NCI-H128 (cell line): ENCODE measurements around the gene DNAH12.
"Not testable (repeated sequence)": the region's sequence is repeated elsewhere in the genome, so short reads cannot be mapped to it uniquely, and the experiment has no call there.

Source experiments
- DNase-seq: peaks from one replicate; lab custom pipeline; 2025; ENCODE audit not compliant: unreplicated experiment; lab: John Stamatoyannopoulos, UW

Gene DNAH12

DNA sequence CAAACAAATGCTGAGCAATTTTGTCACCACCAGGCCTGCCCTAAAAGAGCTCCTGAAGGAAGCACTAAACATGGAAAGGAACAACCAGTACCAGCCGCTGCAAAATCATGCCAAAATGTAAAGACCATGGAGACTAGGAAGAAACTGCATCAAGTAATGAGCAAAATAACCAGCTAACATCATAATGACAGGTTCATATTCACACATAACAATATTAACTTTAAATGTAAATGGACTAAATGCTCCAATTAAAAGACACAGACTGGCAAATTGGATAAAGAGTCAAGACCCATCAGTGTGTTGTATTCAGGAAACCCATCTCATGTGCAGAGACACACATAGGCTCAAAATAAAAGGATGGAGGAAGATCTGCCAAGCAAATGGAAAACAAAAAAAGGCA lies 217.6 kb downstream of the DNAH12 start:
- DNase-seq = not testable (repeated sequence)

DNA sequence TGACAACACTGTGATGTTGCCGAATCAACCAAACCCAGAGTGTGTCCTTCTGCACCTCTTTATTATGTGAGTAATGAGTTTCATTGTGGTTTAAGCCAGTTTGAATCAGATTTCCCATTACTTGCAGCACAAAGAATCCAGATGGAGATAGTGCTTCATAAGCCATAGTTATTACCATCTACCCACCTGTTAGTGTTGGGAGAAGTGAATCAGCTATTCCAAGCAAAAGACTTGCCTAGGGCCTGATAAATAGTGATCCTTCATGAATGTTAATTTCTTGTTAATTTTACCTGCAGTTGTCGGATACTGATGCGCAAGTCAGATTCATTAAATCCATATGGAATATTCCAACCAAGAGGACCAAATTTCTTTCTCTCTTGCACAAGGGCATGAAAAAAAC lies 229.9 kb downstream of the DNAH12 start:
- no peak for DNase-seq

DNA sequence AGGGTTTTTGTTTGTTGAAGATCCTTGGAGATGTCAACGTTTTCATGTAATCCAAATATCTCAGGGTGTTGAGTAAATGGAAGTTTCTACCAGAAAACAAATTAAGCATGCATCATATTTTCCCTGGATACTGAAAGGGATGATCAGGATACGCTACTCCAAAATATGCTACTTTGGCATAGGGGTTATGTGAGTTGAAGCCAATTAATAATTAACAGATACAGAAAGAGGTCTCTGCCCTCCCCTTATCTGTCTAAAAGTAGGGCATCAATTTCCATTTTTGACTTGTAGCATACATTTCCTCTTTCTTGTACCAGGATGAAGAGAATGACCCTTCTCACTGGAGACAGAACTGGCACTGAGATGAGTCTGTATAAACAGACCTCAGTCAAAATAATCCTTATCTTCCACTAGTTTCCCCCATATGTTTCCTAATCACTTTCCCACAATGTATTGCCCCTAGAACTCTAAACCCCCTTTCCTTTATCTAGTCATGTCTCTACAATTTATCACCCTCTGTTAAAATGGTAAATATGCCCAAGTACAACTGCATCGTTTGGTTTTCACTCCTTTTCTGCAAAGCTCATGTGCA lies 234.3 kb downstream of the DNAH12 start:
- DNase-seq = no peak

DNA sequence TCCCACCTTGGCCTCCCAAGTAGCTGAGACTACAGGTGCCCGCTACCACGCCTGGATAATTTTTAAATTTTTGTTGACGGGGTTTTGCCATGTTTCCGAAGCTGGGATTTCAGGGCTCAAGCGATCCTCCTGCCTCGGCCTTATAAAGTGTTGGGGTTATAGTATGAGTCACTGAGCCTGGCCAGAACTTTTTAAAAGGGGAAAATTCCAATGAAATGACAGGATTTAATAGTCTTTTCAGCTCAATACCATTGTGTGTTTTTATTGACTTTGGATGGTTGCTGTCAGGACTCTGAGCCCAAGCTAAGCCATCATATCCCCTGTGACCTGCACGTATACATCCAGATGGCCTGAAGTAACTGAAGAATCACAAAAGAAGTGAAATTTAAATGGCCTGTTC lies 240.6 kb downstream of the DNAH12 start:
- DNase-seq = not testable (repeated sequence)

DNA sequence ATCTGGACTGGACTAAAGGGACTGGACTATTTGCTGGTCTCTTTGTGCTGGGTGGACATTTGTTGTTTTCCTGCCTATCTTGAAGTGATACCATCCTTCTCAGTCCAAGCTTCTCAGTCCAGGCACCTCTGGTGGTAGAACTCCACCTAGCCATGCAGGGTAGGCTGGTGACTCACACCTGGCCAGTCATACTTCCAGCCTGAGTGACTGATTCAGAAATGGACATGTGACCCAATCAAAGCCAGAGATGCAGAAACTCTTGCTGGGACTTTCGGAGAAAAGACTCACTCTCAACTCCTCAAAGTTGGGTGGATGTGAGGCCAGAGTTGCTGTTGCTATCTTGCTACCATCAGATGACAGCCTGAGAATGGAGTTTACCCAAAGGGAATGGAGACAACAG lies 246.1 kb downstream of the DNAH12 start:
- DNase-seq = no peak

DNA sequence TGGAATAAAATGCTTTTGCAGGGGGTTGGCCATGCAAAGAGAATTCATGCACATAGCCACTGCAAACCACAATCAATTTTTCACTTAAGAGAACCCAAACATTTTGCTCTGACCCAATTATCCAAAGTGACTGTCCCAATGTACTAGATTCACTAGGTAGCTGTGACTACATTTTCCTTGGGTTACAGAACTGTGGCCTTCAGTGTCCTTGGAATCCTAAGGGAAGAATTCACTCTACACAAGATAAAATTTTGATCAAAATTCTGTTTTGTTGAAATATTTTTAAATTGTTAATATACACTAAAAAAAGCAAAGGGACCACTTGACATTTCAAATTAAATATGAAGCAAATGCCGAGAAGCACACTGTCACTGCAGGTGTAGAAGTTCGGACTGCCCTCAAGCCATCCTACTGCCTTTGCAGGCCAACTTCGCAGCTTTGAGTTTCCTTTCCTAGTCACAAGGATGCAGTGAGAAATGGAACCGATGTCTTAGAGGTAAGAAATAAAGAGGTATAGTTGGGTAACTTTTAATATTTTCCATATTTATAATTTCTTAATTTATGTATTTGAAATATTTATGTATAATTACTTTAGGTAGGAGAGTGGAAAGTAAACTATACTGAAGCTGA lies 251.1 kb downstream of the DNAH12 start:
- no peak for DNase-seq

DNA sequence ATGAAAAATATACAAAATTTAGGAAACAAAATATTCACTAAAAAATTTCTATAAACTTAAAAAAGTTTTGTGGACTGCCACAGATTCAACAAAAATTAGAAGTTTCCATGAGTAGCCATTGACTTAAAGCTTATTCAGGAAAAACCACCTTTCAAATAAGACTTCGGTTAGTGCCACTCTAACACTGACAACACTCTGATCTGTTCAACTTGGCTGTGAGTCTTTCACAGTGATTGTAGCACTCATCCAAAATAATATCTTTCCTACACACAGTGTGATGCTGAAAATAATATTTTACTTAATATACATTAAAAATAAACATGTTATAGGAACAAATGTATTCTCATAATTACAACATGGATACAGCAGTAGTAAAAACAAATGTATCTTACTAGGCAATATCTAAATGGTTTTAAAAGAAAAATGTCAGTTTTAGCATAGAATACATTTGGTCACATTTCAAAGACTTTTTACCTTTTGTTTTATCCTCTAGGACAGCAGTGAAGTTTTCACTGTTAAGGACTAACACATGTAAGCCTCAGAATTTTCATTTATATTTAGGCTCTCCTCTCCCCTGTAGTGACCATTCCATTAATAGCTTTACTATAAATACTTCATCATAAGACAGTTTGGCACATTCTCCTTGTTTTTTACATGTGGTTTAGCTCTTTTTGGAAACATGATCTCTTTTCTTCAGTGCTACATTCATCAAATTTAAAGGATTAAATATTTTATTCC lies 251.8 kb downstream of the DNAH12 start, which contains the start of gene ASB14:
ASB14 (minus strand) TSS at position 527 of the 738 bp plus-strand sequence. CDS start 652 bp downstream, outside the sequence.
- DNase-seq = no peak

DNA sequence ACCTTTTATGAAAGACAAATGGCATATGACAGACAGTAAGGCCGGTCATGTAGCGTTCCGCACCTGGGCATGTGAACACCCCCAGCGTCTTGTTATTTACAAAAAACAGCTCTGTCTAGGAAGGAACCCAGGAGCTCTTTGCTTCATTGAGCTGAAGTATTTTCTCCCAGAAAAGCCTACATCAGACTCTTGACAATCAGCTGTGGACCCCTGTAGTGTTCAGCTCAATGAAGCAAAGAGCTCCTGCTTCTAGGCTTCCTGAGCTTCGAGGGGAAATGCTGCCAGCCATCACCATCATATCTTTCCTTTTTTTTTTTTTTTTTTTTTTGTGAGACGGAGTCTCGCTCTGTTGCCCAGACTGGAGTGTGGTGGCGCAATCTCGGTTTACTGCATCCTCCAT lies 255.7 kb downstream of the DNAH12 start:
- no peak for DNase-seq

DNA sequence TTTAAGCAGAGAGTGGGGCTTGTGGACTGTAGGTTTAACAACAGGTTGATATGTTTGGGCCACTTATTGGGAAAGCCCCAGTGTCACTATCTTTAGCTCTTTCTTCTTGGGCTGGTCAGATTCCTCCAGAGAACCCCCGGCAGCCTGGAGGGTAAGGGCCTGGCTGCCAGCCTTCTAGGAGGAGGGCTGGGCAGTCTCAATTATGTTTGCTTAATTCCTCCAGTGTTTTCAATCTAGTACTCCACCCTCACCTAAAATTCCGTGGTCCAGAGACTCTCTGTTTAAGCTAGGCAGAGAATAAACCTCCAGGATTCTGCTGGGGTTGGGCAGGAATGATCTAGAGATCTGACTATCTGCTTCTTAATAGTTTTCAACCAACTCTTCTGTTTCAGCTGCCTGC lies 256.9 kb downstream of the DNAH12 start:
- DNase-seq = no peak

DNA sequence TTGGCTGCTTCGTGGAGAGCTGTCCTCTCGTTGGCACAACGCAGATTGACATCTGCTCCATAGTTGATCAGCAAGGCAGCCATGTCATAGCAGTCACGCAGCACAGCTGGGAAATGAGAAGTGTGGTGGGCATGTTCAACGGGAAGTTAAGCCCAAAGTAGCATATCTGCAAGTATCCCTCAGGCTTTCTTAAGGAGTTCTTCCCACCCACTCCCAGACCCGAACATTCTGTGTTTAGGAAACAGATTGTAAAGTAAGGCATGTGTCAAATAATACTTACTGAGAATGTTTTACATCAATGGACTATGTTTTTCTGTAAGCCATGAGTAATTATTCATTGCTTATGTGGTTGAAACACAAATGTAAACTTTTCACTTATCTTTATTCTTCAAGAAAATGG lies 260.8 kb downstream of the DNAH12 start:
- no peak for DNase-seq

DNA sequence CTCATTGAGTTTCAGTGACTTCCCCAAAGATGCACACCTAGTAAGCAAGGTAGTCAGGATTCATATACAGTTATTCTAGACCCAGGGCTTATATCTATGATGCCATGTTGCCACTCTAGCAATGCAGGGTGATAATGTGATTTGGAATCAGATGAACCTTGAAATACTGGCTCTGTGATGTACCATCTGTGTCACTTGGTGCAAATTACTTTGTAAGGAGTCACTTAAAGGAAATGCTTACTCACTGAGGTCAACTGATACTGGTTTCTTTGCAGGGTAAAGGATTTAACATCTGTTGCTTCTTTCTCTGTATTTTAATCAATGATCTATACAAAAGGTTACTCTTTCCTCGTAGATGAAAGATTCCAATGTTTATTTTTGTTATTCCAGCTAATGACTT lies 262.4 kb downstream of the DNAH12 start:
- no peak for DNase-seq

DNA sequence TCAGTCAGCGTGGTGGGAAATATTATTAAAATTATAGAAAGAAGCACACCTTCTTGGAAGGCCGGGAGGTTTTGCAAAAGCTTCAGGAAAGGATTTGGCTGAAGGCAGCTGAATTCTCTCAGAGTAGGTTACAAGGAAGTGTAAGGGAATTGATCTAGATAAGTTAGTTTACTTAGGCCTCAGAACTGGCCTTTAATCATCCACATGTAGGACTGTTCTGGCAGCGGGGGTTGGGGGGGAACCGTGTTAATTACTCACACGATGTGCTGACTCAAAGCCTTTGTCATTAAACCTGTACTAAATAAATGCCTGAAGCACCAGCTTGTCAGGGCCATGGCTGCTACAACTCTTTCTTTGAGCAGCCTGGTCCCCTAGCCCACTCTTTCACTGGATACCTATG lies 264.5 kb downstream of the DNAH12 start:
- DNase-seq = no peak

DNA sequence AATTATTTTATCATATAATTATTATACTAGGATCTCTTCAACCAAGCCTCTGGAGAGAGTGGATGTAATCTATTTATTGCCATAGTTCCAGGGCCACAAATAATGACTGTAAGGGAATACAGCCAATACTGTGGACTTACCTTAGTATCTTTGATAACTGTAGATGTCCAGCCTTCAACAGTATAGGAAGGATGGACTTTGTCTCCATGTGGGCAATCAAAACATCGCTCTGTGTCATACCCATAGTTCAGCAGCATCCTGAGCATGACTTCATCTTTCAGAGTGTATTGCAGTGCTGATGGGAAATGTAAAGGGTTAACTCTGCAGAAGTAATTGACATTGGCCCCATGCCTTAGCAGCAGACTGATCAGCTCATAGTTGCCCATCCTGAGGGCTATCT lies 265.9 kb downstream of the DNAH12 start:
- DNase-seq = no peak

DNA sequence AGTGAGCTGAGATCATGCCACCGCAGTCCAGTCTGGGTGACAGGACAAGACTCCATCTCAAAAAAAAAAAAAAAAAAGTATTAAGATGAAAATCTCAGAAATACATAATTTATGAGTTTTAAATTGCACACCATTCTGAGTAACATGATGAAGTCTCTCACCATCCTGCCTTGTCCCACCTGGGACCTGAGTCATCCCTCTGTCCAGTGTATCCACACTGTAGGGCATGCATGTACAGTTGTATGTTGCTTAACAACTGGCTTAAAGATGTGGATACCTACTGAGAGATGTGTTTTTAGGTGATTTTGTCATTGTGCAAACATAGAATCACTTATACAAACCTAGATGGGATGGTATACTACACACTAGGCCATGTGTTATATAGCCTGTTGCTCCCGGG lies 268.8 kb downstream of the DNAH12 start:
- no peak for DNase-seq

DNA sequence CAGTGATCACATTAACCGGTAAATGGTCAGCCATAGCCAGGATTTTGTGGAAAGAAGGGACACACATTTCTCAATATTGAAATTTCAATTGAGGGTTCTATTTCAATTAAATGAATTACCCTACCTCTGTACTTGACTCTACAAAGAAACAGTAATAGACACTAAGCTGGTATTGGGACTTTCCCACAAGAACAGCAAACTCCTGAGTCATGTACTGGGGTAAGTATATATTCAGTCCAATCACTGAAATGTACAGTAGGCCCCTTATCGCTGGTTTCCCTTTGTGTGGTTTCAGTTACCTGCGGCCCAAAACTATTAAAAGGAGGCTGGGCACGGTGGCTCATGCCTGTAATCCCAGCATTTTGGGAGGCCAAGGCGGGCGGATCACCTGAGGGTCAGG lies 269.3 kb downstream of the DNAH12 start:
- no peak for DNase-seq

DNA sequence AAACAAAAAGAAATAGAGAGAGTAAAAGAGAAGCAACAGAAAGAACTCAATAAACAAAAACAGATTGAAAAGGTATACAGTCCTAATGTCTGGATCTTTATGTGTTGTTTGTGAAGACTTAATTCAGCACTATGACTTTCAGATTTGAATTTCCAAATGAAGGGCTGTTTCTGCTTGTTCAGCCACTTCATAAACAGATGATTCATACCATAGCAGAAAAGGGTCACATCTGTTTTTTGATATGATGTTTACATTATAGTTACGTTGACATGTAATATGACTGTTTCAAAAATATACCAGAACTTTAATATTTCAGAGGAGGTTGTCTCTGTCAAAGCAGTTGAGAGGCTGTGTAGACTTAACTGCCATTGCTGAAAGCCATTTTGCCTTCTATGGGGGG lies 275.7 kb downstream of the DNAH12 start:
- no peak for DNase-seq

DNA sequence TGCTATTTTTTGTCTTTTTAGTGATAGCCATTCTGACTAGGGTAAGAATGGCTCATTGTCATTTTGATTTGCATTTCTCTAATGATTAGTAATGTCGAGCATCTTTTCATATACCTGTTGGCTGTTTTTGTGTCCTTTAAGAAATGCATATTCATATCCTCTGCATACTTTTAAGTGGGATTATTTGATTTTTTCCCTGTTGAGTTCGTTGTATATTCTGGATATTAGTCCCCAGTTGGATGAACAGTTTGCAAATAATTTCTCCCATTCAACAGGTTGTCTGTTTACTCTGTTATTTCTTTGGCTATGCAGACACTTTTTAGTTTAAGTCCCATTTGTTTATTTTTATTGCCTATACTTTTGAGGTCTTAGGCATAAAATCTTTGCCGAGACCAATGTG lies 282.2 kb downstream of the DNAH12 start:
- DNase-seq = no peak

DNA sequence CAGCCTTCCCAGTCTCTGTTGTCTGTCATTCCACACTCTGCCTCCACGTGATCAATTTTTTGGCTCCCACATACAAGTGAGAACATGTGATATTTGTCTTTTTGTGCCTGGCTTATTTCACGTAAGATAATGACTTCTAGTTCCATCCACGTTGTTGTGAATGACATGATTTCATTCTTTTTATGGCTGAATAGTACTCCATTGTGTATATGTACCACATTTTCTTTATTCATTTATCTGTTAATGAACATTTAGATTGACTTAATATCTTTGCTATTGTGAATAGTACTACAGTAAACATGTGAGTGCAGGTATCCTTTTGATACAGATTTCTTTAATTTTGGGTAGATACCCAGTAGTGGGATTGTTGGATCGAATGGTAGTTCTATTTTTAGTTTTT lies 283.0 kb downstream of the DNAH12 start:
- DNase-seq = no peak

DNA sequence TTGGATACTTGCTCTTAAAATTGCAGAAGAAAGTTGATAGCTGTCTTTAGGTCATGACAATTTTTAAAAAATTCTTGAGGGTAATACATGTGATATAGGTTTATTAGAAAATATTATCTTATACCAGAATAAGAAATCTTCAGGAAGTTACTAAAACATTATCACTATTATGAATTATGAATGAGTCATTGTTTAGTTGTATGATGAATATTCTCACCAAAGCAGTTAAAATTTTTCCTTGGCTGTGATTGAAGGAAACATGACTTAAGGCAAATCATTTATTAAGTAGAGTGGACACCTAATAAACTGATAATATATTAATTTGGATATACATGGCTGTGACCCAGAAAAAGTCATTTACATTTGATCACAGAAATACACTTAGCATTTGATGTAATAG lies 286.5 kb downstream of the DNAH12 start:
- no peak for DNase-seq

DNA sequence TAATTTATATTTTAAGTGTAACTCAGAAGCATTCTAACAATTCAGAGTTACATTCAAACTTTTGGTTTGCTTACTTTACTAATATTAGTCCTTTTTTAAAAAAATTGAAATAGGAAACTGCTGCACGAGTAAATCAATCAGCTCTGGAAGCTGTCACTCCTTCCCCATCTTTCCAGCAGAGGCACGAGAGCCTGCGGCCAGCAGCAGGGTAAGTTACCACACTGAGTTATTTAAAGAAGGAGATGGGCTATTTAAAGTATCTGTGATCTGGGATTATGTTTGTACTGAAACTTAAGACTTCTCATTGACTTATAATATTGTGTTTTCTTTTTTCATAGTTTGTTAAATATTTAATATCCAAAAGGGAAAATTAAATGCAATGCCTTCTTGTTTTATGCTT lies 287.3 kb downstream of the DNAH12 start:
- DNase-seq = no peak

DNA sequence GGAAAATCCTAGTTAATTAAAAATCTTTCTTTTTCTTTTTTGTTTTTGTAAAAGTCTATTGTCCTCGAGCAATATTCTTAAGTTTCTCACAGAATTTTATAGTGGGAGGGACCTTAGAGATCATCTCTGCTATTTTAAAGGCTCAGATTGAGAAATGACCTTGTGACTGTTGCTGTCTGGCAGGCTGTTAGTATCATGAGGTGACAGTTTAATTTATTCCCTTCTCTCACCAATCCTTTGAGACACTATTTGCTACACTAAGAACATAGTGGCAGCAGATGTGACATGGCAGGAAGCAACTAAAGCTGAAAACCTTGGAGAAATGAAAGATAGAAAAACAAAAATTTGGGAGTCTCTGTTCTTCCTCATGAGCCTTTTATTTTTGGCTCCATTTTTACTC lies 291.7 kb downstream of the DNAH12 start:
- no peak for DNase-seq

DNA sequence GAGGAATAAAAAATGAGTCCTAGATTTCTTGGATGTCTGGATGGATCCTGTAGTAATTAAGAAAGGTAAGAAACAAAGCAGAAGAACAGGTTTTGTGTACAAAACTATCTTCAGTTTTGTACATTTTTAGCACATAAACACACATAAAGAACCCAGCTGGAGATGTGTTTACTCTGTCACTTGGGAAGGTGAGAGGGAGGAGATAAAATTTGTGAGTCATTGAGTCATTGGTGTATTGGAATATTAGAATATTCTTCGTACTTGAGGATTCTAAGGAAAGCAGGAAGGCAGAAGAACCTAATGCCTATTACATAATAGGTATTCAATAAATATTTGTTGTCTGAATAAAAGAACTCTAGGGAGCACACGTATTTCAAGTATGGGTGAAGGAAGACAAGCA lies 299.2 kb downstream of the DNAH12 start:
- no peak for DNase-seq
